Calu3 (cell line): ENCODE measurements around the gene TECR. TPM values are rescaled to one million over a fixed set of nuclear protein-coding genes. Genes with fewer than 3 reads are reported as not detected.
"Not testable (repeated sequence)": the region's sequence is repeated elsewhere in the genome, so short reads cannot be mapped to it uniquely, and the experiment has no call there.

ENCODE experiments used
- BruUV-seq: library from RNA; stranded (reverse); fragments of 400-500 nt; replicated peaks from 2 replicates; lab custom pipeline; 2021; lab: Mats Ljungman, UMichigan
- CTCF ChIA-PET: fragments of 300-600 bp; sonication (Branson Sonifier 250); formaldehyde crosslinking; loops from one replicate; lab custom pipeline; 2022; ENCODE audit warnings: antibody characterized with exemption; lab: Charles Lee
- DNase-seq: peaks from one replicate; pipeline ENCODE4 v3.0.0; 2022
- H3K27ac Mint-ChIP-seq: one replicate; pipeline ENCODE4 v1.8.0; 2022; ENCODE audit warnings: mixed read lengths; ENCODE audit not compliant: unreplicated experiment
- H3K27me3 Mint-ChIP-seq: one replicate; pipeline ENCODE4 v1.8.0; 2022; ENCODE audit warnings: mixed read lengths; ENCODE audit not compliant: unreplicated experiment
- H3K36me3 Mint-ChIP-seq: one replicate; pipeline ENCODE4 v1.8.0; 2022; ENCODE audit warnings: mild to moderate bottlenecking, moderate library complexity, mixed read lengths; ENCODE audit not compliant: insufficient read depth, unreplicated experiment
- H3K4me1 Mint-ChIP-seq: one replicate; pipeline ENCODE4 v1.8.0; 2022; ENCODE audit warnings: mild to moderate bottlenecking, low read depth, mixed read lengths; ENCODE audit not compliant: unreplicated experiment
- H3K4me3 Mint-ChIP-seq: one replicate; pipeline ENCODE4 v1.8.0; 2022; ENCODE audit warnings: mild to moderate bottlenecking, low read depth, moderate library complexity, mixed read lengths; ENCODE audit not compliant: unreplicated experiment
- H3K9me3 Mint-ChIP-seq: one replicate; pipeline ENCODE4 v1.8.0; 2022; ENCODE audit warnings: low read depth, mixed read lengths; ENCODE audit not compliant: unreplicated experiment
- CTCF ChIP-seq: fragments of 200-600 bp; IDR thresholded peaks from one replicate; pipeline ENCODE4 v1.8.0; 2022; ENCODE audit warnings: antibody characterized with exemption; ENCODE audit not compliant: unreplicated experiment
- intact Hi-C: fragments of 100-400 bp; cut with micrococcal nuclease; formaldehyde crosslinking; loops from one replicate; pipeline ENCODE4 v1.10.0; 2022; ENCODE audit not compliant: unreplicated experiment
- total RNA-seq: library from RNA; stranded (reverse); gene quantifications from 2 replicates; pipeline ENCODE4 v1.2.3, GENCODE V29; 2022

The TECR gene
- total RNA-seq, 1 experiment from 2014 or later: 162 TPM

DNA sequence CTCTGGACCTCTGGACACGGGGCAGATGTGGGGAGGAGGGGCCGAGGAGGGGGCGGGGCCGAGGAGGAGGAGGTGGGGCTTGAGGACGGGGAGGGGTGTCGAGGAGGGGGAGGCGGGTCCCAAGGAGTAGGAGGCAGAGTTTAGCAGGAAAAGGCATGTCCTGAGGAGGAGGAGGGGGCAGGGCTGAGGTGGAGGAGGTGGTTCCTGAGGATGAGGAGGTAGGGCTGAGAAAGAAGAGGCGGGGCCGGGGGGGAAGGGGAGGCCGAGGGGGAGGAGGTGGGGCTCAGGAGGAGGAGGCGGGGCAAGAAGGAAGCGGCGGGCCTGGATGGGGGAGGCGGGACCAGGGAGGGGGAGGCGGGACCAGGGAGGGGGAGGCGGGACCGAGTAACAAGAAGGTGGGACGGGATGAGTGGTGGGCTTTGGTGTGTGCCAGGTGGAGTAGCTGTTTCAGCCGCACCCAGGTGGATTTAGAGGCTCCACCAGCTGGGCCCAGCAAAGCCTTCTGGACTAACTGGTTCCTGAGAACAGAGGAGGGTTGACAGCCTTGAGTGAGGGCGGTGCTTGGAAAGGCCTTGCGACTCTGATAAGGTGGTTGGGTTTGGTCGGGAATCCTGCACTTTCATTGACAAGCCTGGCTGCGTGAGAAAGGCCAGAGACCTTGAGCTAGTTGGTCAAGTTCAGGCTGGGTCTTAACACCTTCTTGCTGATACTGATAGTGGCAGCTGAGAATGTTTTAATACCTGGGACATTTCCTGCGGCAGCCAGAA, 7.7 kb downstream of the TECR start:
- H3K27ac Mint-ChIP-seq: no peak overlapping the region
- intact Hi-C loops: no loop called here
- DNase-seq: peak; percentile 68
- no peaks in the 10 kb centered on the region for H3K27me3 Mint-ChIP-seq
- no peak overlapping the region for H3K4me3 Mint-ChIP-seq
- peaks cover 5% of the 10 kb centered on the region for H3K36me3 Mint-ChIP-seq
- no TSS peak for BruUV-seq
- H3K4me1 Mint-ChIP-seq: no peaks in the 10 kb centered on the region
- CTCF ChIA-PET: interaction anchor here (0.6 to 0.7 kb wide), 2 partner anchors 112 to 156 kb away, joined by 3 to 5 read pairs; partner anchors contain the start of gene ADGRE5
- TF ChIP-seq CTCF: no peak
- no peaks in the 10 kb centered on the region for H3K9me3 Mint-ChIP-seq

GRCh38 chr19:14540741-14541525, 11.5 kb downstream of the TECR start:
- DNase-seq: no peak
- TF ChIP-seq CTCF: no peak
- no peak overlapping the region for H3K4me3 Mint-ChIP-seq
- CTCF ChIA-PET: no interaction called here
- no peaks in the 10 kb centered on the region for H3K36me3 Mint-ChIP-seq
- no peaks in the 10 kb centered on the region for H3K9me3 Mint-ChIP-seq
- H3K27ac Mint-ChIP-seq: no peak overlapping the region
- no peaks in the 10 kb centered on the region for H3K27me3 Mint-ChIP-seq
- BruUV-seq: no TSS peak
- H3K4me1 Mint-ChIP-seq: no peaks in the 10 kb centered on the region
- intact Hi-C loops: no loop called here

DNA sequence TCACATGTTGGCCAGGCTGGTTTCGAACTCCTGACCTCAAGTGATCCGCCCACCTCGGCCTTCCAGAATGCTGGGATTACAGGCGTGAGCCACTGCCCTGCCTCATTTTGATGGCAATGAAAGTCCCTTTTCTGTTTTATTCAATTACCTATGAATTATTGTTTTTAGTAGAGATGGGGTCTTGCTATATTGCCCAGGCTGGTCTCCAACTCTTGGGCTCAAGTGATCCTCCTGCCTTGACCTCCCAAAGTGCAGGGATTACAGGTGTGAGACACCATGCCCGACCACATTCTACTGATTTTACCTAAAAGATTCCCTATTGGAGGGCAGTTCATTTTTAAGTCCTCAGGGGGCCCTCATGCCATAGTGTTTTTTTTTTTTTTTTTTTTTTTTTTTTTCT, 12.6 kb downstream of the TECR start:
- DNase-seq, BruUV-seq, intact Hi-C loops, H3K4me3 Mint-ChIP-seq, H3K27ac Mint-ChIP-seq, CTCF ChIA-PET, H3K9me3 Mint-ChIP-seq, H3K4me1 Mint-ChIP-seq, H3K27me3 Mint-ChIP-seq, H3K36me3 Mint-ChIP-seq: not testable (repeated sequence)

DNA sequence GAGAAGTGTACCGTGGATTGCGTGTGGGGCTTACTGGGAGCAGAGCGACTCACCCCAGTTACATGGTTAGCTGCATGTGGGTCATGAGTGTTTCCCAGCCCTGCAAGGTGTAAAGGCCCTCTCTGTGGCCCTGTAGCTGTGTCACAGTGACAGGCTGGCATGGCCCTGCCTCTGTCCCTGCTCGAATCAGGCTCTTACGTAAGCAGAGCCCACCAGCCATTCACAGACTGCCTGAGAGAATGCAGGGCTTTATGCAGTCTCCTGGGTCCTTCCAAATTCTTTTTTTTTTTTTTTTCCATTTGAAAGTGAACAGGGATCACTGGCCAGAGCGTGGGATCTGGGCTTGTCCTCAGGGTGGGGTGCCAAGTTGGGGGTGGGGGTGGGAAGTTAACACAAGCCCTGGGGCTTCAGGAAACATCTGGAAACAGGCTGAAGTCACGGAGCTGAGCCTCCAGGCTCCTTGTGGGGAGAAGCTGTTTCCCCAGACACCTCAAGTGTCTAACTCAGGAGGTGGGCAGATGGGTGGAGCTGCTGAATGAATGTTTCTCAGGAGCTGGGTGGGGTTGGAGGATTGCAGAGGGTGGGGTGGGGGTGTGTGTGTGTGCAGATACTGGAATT, 13.4 kb downstream of the TECR start:
- Mint-ChIP-seq H3K4me3 (no peak overlapping the region), H3K27ac (no peak overlapping the region), H3K27me3 (no peaks in the 10 kb centered on the region), H3K4me1 (no peaks in the 10 kb centered on the region), H3K36me3 (no peaks in the 10 kb centered on the region), H3K9me3 (no peaks in the 10 kb centered on the region)
- no TSS peak for BruUV-seq
- no peak for DNase-seq
- CTCF ChIA-PET: interaction anchor here (0.7 kb wide), 2 partner anchors 37 to 661 kb away, joined by 3 to 4 read pairs; no protein-coding TSS in a partner anchor
- intact Hi-C loops: no loop called here
- no peak for TF ChIP-seq CTCF
